Measurements from ENCODE around the gene LTBP1.

Gene LTBP1

DNA sequence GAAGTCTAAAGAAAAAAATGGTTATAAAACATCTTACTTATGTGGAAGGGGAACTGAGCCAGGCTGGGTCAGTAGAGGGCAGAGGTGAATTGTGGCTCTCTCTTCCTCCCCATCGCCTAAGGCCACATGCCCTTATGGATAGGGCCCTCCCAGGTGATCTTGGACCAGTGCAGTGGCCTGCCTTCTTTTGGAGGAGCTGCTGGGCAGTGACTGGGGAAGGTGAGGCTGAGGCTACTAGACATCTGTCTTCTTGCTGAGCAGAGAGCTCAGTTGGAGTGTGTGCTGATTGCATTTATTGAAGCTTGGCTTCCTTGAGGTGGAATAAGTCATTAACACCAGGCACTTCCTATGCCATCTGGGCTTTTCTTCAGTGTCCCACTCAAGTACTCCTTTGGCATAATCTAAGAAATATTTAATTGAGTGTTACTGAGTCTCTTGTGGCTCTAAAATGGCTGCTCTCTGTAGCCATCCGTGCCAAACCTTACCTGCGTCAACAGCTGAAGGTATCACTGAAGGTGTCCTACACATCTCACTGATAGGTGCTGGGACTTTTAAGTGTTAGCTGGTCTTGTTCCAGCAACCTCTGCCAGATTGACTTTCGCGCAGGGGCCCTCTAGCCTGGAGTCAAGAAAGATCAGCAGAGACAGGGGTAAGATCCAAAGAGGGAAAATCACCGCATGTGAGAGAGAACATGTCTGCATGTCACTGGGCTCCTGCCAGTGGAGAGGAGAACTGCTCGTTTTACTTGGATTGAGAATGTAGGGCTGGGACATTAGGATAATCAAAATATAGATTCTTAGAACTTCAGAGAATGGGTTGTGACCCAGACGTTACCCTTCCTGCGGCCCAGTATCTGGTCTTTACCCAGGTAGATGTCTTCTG is 256.1 kb downstream of the LTBP1 start:
- Histone ChIP-seq H3K4me3 (ENCODE audit: severe bottlenecking) (no peak overlapping the region), H3K4me1 (ENCODE audit: insufficient read depth, poor library complexity, severe bottlenecking) (no peaks in the 10 kb centered on the region), H3K36me3 (ENCODE audit: low read depth) (no peaks in the 10 kb centered on the region), H3K27ac (ENCODE audit: poor library complexity, severe bottlenecking) (no peak overlapping the region), H3K27me3 (ENCODE audit: insufficient read depth, poor library complexity, severe bottlenecking) (no peaks in the 10 kb centered on the region), H3K9me3 (ENCODE audit: severe bottlenecking) (no peaks in the 10 kb centered on the region)
- DNase-seq (ENCODE audit: low spot score) (no peak), ATAC-seq (ENCODE audit: low read depth) (no peak)
- TF ChIP-seq CTCF (IDR thresholded peaks at IDR 0.05; ENCODE audit: poor library complexity, severe bottlenecking), result no peak

DNA sequence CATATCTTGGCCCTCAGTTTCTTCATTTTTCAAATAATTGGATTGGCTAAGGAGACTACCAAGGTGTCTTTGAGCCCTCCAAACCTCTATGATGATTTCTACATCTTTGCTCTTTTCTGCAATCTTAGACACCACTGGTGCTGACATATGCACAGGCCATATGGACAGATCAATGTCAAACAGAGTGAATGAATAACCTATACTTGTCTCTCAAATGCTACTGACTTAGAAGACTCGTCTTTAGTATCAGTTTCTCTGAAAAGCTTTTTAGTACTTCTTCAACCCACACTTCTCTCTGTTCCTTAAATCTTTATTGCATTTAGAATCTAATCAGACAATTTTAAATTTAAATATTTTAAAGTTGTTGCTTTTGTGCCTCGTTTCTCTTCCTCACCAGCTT is 258.2 kb downstream of the LTBP1 start:
- no peak overlapping the region for H3K27ac ChIP-seq (ENCODE audit: poor library complexity, severe bottlenecking)
- H3K4me1 ChIP-seq (ENCODE audit: insufficient read depth, poor library complexity, severe bottlenecking), result peaks cover 3% of the 10 kb centered on the region
- no peak for DNase-seq (ENCODE audit: low spot score)
- H3K4me3 ChIP-seq (ENCODE audit: severe bottlenecking), result no peak overlapping the region
- H3K36me3 ChIP-seq (ENCODE audit: low read depth), result no peaks in the 10 kb centered on the region
- TF ChIP-seq CTCF (IDR thresholded peaks at IDR 0.05; ENCODE audit: poor library complexity, severe bottlenecking), result no peak
- no peaks in the 10 kb centered on the region for H3K9me3 ChIP-seq (ENCODE audit: severe bottlenecking)
- ATAC-seq (ENCODE audit: low read depth), result no peak
- no peaks in the 10 kb centered on the region for H3K27me3 ChIP-seq (ENCODE audit: insufficient read depth, poor library complexity, severe bottlenecking)

GRCh38 chr2:33205693-33206434 is 259.1 kb downstream of the LTBP1 start:
- H3K4me3 ChIP-seq (ENCODE audit: severe bottlenecking), result no peak overlapping the region
- DNase-seq (ENCODE audit: low spot score) (no peak), ATAC-seq (ENCODE audit: low read depth) (no peak)
- no peaks in the 10 kb centered on the region for H3K27me3 ChIP-seq (ENCODE audit: insufficient read depth, poor library complexity, severe bottlenecking)
- peaks cover 12% of the 10 kb centered on the region for H3K4me1 ChIP-seq (ENCODE audit: insufficient read depth, poor library complexity, severe bottlenecking)
- no peak overlapping the region for H3K27ac ChIP-seq (ENCODE audit: poor library complexity, severe bottlenecking)
- no peaks in the 10 kb centered on the region for H3K9me3 ChIP-seq (ENCODE audit: severe bottlenecking)
- TF ChIP-seq CTCF (IDR thresholded peaks at IDR 0.05; ENCODE audit: poor library complexity, severe bottlenecking), result no peak
- H3K36me3 ChIP-seq (ENCODE audit: low read depth), result no peaks in the 10 kb centered on the region

GRCh38 chr2:33207151-33207740 is 260.5 kb downstream of the LTBP1 start:
- ATAC-seq (ENCODE audit: low read depth) (no peak), DNase-seq (ENCODE audit: low spot score) (no peak)
- Histone ChIP-seq H3K27ac (ENCODE audit: poor library complexity, severe bottlenecking) (no peak overlapping the region), H3K4me3 (ENCODE audit: severe bottlenecking) (no peak overlapping the region), H3K4me1 (ENCODE audit: insufficient read depth, poor library complexity, severe bottlenecking) (peaks cover 26% of the 10 kb centered on the region), H3K9me3 (ENCODE audit: severe bottlenecking) (no peaks in the 10 kb centered on the region), H3K27me3 (ENCODE audit: insufficient read depth, poor library complexity, severe bottlenecking) (no peaks in the 10 kb centered on the region), H3K36me3 (ENCODE audit: low read depth) (no peaks in the 10 kb centered on the region)
- TF ChIP-seq CTCF (IDR thresholded peaks at IDR 0.05; ENCODE audit: poor library complexity, severe bottlenecking), result no peak

Data from RWPE2 (cell line).